ENCODE data around the gene INSR.
"Not testable (repeated sequence)": the region's sequence is repeated elsewhere in the genome, so short reads cannot be mapped to it uniquely, and the experiment has no call there.

INSR gene

GRCh38 chr19:7327802-7328201 is 33.6 kb upstream of the INSR start:
- Histone ChIP-seq H3K4me3 (ENCODE audit: low read depth in 1 of 5, low read length in 5 of 5) (no peak overlapping the region), H3K4me1 (ENCODE audit: control insufficient read depth in 5 of 5, insufficient read depth in 5 of 5, low read length in 5 of 5) (no peaks in the 10 kb centered on the region), H3K27me3 (ENCODE audit: control insufficient read depth in 5 of 5, insufficient read depth in 4 of 5, low read length in 5 of 5) (peaks cover 0 to 2% (median 0%) of the 10 kb centered on the region in 5 donors), H3K9ac (ENCODE audit: low read length in 5 of 5) (no peak overlapping the region), H3K27ac (ENCODE audit: low read depth, low read length) (no peak overlapping the region), H3K36me3 (ENCODE audit: control insufficient read depth in 5 of 5, insufficient read depth in 5 of 5, low read length in 5 of 5) (no peaks in the 10 kb centered on the region), H3K9me3 (ENCODE audit: control insufficient read depth in 5 of 5, low read length in 5 of 5) (peaks cover 0 to 5% (median 3%) of the 10 kb centered on the region in 5 donors)

- Histone ChIP-seq H3K36me3 (ENCODE audit: control insufficient read depth in 5 of 5, insufficient read depth in 5 of 5, low read length in 5 of 5) (no peaks in the 10 kb centered on the region), H3K9me3 (ENCODE audit: control insufficient read depth in 5 of 5, low read length in 5 of 5) (peaks cover 0 to 5% (median 3%) of the 10 kb centered on the region in 5 donors), H3K4me3 (ENCODE audit: low read depth in 1 of 5, low read length in 5 of 5) (no peak overlapping the region), H3K27ac (ENCODE audit: low read depth, low read length) (no peak overlapping the region), H3K4me1 (ENCODE audit: control insufficient read depth in 5 of 5, insufficient read depth in 5 of 5, low read length in 5 of 5) (no peaks in the 10 kb centered on the region), H3K9ac (ENCODE audit: low read length in 5 of 5) (no peak overlapping the region), H3K27me3 (ENCODE audit: control insufficient read depth in 5 of 5, insufficient read depth in 4 of 5, low read length in 5 of 5) (peaks cover 0 to 2% (median 0%) of the 10 kb centered on the region in 5 donors)
Observed at GRCh38 chr19:7326105-7326877, 32.1 kb upstream of the INSR start.

GRCh38 chr19:7318176-7318575 is 24.0 kb upstream of the INSR start:
- no peaks in the 10 kb centered on the region for H3K4me1 ChIP-seq (ENCODE audit: control insufficient read depth in 5 of 5, insufficient read depth in 5 of 5, low read length in 5 of 5)
- H3K9me3 ChIP-seq (ENCODE audit: control insufficient read depth in 5 of 5, low read length in 5 of 5): peaks cover 0 to 7% (median 3%) of the 10 kb centered on the region in 5 donors
- no peaks in the 10 kb centered on the region for H3K27me3 ChIP-seq (ENCODE audit: control insufficient read depth in 5 of 5, insufficient read depth in 4 of 5, low read length in 5 of 5)
- no peak overlapping the region for H3K4me3 ChIP-seq (ENCODE audit: low read depth in 1 of 5, low read length in 5 of 5)
- H3K9ac ChIP-seq (ENCODE audit: low read length in 5 of 5): no peak overlapping the region
- H3K36me3 ChIP-seq (ENCODE audit: control insufficient read depth in 5 of 5, insufficient read depth in 5 of 5, low read length in 5 of 5): no peaks in the 10 kb centered on the region
- no peak overlapping the region for H3K27ac ChIP-seq (ENCODE audit: low read depth, low read length)

- no peak overlapping the region for H3K27ac ChIP-seq (ENCODE audit: low read depth, low read length)
- no peak overlapping the region for H3K9ac ChIP-seq (ENCODE audit: low read length in 5 of 5)
- H3K4me3 ChIP-seq (ENCODE audit: low read depth in 1 of 5, low read length in 5 of 5): no peak overlapping the region
- H3K4me1 ChIP-seq (ENCODE audit: control insufficient read depth in 5 of 5, insufficient read depth in 5 of 5, low read length in 5 of 5): no peaks in the 10 kb centered on the region
- no peaks in the 10 kb centered on the region for H3K36me3 ChIP-seq (ENCODE audit: control insufficient read depth in 5 of 5, insufficient read depth in 5 of 5, low read length in 5 of 5)
- peaks cover 0 to 3% (median 0%) of the 10 kb centered on the region in 5 donors for H3K9me3 ChIP-seq (ENCODE audit: control insufficient read depth in 5 of 5, low read length in 5 of 5)
- no peaks in the 10 kb centered on the region for H3K27me3 ChIP-seq (ENCODE audit: control insufficient read depth in 5 of 5, insufficient read depth in 4 of 5, low read length in 5 of 5)
Observed at GRCh38 chr19:7312816-7313215, 18.6 kb upstream of the INSR start.

GRCh38 chr19:7311911-7312310 is 17.7 kb upstream of the INSR start:
- H3K9ac ChIP-seq (ENCODE audit: low read length in 5 of 5): no peak overlapping the region
- no peaks in the 10 kb centered on the region for H3K4me1 ChIP-seq (ENCODE audit: control insufficient read depth in 5 of 5, insufficient read depth in 5 of 5, low read length in 5 of 5)
- peaks cover 0 to 3% (median 0%) of the 10 kb centered on the region in 5 donors for H3K9me3 ChIP-seq (ENCODE audit: control insufficient read depth in 5 of 5, low read length in 5 of 5)
- no peak overlapping the region for H3K4me3 ChIP-seq (ENCODE audit: low read depth in 1 of 5, low read length in 5 of 5)
- H3K27me3 ChIP-seq (ENCODE audit: control insufficient read depth in 5 of 5, insufficient read depth in 4 of 5, low read length in 5 of 5): no peaks in the 10 kb centered on the region
- H3K36me3 ChIP-seq (ENCODE audit: control insufficient read depth in 5 of 5, insufficient read depth in 5 of 5, low read length in 5 of 5): no peaks in the 10 kb centered on the region
- no peak overlapping the region for H3K27ac ChIP-seq (ENCODE audit: low read depth, low read length)

- H3K9ac ChIP-seq (ENCODE audit: low read length in 5 of 5): not testable (repeated sequence)
Observed at GRCh38 chr19:7308327-7308726, 14.1 kb upstream of the INSR start.

GRCh38 chr19:7307590-7308218 is 13.5 kb upstream of the INSR start:
- no peak overlapping the region for H3K27ac ChIP-seq (ENCODE audit: low read depth, low read length)
- no peak overlapping the region for H3K4me3 ChIP-seq (ENCODE audit: low read depth in 1 of 5, low read length in 5 of 5)
- no peaks in the 10 kb centered on the region for H3K4me1 ChIP-seq (ENCODE audit: control insufficient read depth in 5 of 5, insufficient read depth in 5 of 5, low read length in 5 of 5)
- H3K9me3 ChIP-seq (ENCODE audit: control insufficient read depth in 5 of 5, low read length in 5 of 5): no peaks in the 10 kb centered on the region
- H3K36me3 ChIP-seq (ENCODE audit: control insufficient read depth in 5 of 5, insufficient read depth in 5 of 5, low read length in 5 of 5): no peaks in the 10 kb centered on the region
- H3K27me3 ChIP-seq (ENCODE audit: control insufficient read depth in 5 of 5, insufficient read depth in 4 of 5, low read length in 5 of 5): no peaks in the 10 kb centered on the region
- H3K9ac ChIP-seq (ENCODE audit: low read length in 5 of 5): no peak overlapping the region

More at GRCh38 chr19:7308327-7308726, 14.1 kb upstream of the INSR start:
- H3K4me1 ChIP-seq (ENCODE audit: control insufficient read depth in 5 of 5, insufficient read depth in 5 of 5, low read length in 5 of 5); H3K27ac ChIP-seq (ENCODE audit: low read depth, low read length); H3K4me3 ChIP-seq (ENCODE audit: low read depth in 1 of 5, low read length in 5 of 5); H3K36me3 ChIP-seq (ENCODE audit: control insufficient read depth in 5 of 5, insufficient read depth in 5 of 5, low read length in 5 of 5); H3K27me3 ChIP-seq (ENCODE audit: control insufficient read depth in 5 of 5, insufficient read depth in 4 of 5, low read length in 5 of 5); H3K9me3 ChIP-seq (ENCODE audit: control insufficient read depth in 5 of 5, low read length in 5 of 5): not testable (repeated sequence)

GRCh38 chr19:7304200-7304599 is 10.0 kb upstream of the INSR start:
- H3K9me3 ChIP-seq (ENCODE audit: control insufficient read depth in 5 of 5, low read length in 5 of 5): no peaks in the 10 kb centered on the region
- no peaks in the 10 kb centered on the region for H3K4me1 ChIP-seq (ENCODE audit: control insufficient read depth in 5 of 5, insufficient read depth in 5 of 5, low read length in 5 of 5)
- H3K4me3 ChIP-seq (ENCODE audit: low read depth in 1 of 5, low read length in 5 of 5): no peak overlapping the region
- H3K27me3 ChIP-seq (ENCODE audit: control insufficient read depth in 5 of 5, insufficient read depth in 4 of 5, low read length in 5 of 5): no peaks in the 10 kb centered on the region
- no peaks in the 10 kb centered on the region for H3K36me3 ChIP-seq (ENCODE audit: control insufficient read depth in 5 of 5, insufficient read depth in 5 of 5, low read length in 5 of 5)
- H3K9ac ChIP-seq (ENCODE audit: low read length in 5 of 5): no peak overlapping the region
- H3K27ac ChIP-seq (ENCODE audit: low read depth, low read length): no peak overlapping the region

GRCh38 chr19:7303470-7303869 is 9.3 kb upstream of the INSR start:
- Histone ChIP-seq H3K36me3 (ENCODE audit: control insufficient read depth in 5 of 5, insufficient read depth in 5 of 5, low read length in 5 of 5) (no peaks in the 10 kb centered on the region), H3K27ac (ENCODE audit: low read depth, low read length) (no peak overlapping the region)

GRCh38 chr19:7301525-7301924 is 7.3 kb upstream of the INSR start:
- H3K36me3 ChIP-seq (ENCODE audit: control insufficient read depth in 5 of 5, insufficient read depth in 5 of 5, low read length in 5 of 5): no peaks in the 10 kb centered on the region
- H3K27ac ChIP-seq (ENCODE audit: low read depth, low read length): no peak overlapping the region
- H3K27me3 ChIP-seq (ENCODE audit: control insufficient read depth in 5 of 5, insufficient read depth in 4 of 5, low read length in 5 of 5): peaks cover 0 to 3% (median 0%) of the 10 kb centered on the region in 5 donors
- H3K4me3 ChIP-seq (ENCODE audit: low read depth in 1 of 5, low read length in 5 of 5): no peak overlapping the region
- no peaks in the 10 kb centered on the region for H3K4me1 ChIP-seq (ENCODE audit: control insufficient read depth in 5 of 5, insufficient read depth in 5 of 5, low read length in 5 of 5)
- no peaks in the 10 kb centered on the region for H3K9me3 ChIP-seq (ENCODE audit: control insufficient read depth in 5 of 5, low read length in 5 of 5)
- H3K9ac ChIP-seq (ENCODE audit: low read length in 5 of 5): no peak overlapping the region

More at GRCh38 chr19:7303470-7303869, 9.3 kb upstream of the INSR start:
- Histone ChIP-seq H3K9me3 (ENCODE audit: control insufficient read depth in 5 of 5, low read length in 5 of 5) (no peaks in the 10 kb centered on the region), H3K4me1 (ENCODE audit: control insufficient read depth in 5 of 5, insufficient read depth in 5 of 5, low read length in 5 of 5) (no peaks in the 10 kb centered on the region), H3K9ac (ENCODE audit: low read length in 5 of 5) (no peak overlapping the region), H3K27me3 (ENCODE audit: control insufficient read depth in 5 of 5, insufficient read depth in 4 of 5, low read length in 5 of 5) (peaks cover 0 to 1% (median 0%) of the 10 kb centered on the region in 5 donors), H3K4me3 (ENCODE audit: low read depth in 1 of 5, low read length in 5 of 5) (no peak overlapping the region)

Data from subcutaneous abdominal adipose tissue (tissue), 5 donors.